NCI-H2081 treated with DMSO at 0.1 percent for 48 hours (cell line): ENCODE measurements around the gene GREB1L.

ENCODE experiments used
- DNase-seq: peaks from one replicate; lab custom pipeline; 2025; lab: John Stamatoyannopoulos, UW

Gene GREB1L

GRCh38 chr18:21559195-21559594 is 317.2 kb downstream of the GREB1L start:
- no peak for DNase-seq

DNA sequence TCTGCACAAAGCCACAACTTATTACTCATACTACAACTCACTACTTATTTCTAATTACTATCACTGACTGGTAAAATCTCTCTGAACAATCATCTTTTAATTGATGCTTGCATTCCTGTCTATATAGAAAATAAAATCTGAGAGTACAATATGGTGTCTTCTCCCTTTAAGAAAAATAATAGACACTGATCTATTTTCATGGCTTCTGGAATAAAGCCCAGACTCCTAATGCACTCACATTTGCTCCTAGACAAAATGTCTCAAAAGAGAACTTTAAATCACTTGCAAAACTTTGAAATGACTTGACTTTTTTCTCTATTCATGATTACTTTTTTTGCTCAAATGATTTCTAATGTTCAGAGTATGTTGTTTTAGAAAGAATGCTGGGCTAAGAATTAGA is 329.7 kb downstream of the GREB1L start:
- no peak for DNase-seq
